ENCODE data around the gene TEX14.

Gene TEX14

DNA sequence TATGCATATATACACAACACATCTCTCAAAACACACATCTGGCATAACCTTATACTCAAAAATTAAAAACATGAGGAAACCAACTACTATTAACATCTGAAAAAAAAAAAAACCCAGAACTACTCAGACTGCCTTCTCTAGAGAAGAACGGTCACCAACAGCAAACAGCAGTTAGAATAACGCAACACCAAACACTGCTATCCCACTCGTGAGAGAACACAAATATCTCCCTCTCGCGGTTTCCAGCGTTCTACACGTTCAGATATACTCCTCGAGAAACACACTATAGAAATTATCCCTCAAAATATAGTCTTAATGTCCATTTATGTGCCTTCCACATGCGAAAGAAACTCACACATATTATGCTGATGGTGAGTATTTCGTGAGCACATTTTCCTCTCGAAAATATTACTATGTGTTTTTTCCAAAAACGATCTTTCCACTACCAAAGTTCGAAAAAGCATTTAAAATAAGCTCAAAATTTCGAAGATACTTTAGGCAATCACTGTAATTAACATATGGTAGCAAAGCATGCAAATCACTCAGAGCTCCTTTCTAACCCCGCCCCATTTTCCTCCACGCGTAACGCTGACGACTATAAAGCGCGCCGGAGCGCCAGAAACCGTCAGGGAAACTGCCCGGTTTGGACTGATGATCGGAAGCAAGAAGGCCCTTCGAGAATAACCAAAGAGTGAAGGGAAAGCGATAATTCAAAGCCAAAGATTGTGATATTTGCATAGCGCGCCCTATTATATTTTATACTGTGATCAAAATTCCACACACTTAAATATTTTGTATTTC, 60.1 kb downstream of the TEX14 start:
- H3K4me3 ChIP-seq (ENCODE audit: low read depth, low read length) = peak overlapping the region; percentile 49
- peak overlapping the region; percentile 59 for H3K27ac ChIP-seq
- no peaks in the 10 kb centered on the region for H3K36me3 ChIP-seq (ENCODE audit: control insufficient read depth, insufficient read depth, low read length)
- H3K4me1 ChIP-seq = no peaks in the 10 kb centered on the region
- H3K27me3 ChIP-seq (ENCODE audit: control insufficient read depth, insufficient read depth, low read length) = no peaks in the 10 kb centered on the region
- H3K9ac ChIP-seq = no peak overlapping the region
- peak overlapping the region; percentile 47 for H3K4me2 ChIP-seq (ENCODE audit: low read length)
- H3K79me2 ChIP-seq = no peaks in the 10 kb centered on the region
- H3K9me3 ChIP-seq (ENCODE audit: control insufficient read depth, low read length) = no peaks in the 10 kb centered on the region
- TF ChIP-seq, protein P1, sequence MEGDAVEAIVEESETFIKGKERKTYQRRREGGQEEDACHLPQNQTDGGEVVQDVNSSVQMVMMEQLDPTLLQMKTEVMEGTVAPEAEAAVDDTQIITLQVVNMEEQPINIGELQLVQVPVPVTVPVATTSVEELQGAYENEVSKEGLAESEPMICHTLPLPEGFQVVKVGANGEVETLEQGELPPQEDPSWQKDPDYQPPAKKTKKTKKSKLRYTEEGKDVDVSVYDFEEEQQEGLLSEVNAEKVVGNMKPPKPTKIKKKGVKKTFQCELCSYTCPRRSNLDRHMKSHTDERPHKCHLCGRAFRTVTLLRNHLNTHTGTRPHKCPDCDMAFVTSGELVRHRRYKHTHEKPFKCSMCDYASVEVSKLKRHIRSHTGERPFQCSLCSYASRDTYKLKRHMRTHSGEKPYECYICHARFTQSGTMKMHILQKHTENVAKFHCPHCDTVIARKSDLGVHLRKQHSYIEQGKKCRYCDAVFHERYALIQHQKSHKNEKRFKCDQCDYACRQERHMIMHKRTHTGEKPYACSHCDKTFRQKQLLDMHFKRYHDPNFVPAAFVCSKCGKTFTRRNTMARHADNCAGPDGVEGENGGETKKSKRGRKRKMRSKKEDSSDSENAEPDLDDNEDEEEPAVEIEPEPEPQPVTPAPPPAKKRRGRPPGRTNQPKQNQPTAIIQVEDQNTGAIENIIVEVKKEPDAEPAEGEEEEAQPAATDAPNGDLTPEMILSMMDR (IDR thresholded peaks at IDR 0.05) = no peak
- H2AFZ ChIP-seq = peak overlapping the region; percentile 61

DNA sequence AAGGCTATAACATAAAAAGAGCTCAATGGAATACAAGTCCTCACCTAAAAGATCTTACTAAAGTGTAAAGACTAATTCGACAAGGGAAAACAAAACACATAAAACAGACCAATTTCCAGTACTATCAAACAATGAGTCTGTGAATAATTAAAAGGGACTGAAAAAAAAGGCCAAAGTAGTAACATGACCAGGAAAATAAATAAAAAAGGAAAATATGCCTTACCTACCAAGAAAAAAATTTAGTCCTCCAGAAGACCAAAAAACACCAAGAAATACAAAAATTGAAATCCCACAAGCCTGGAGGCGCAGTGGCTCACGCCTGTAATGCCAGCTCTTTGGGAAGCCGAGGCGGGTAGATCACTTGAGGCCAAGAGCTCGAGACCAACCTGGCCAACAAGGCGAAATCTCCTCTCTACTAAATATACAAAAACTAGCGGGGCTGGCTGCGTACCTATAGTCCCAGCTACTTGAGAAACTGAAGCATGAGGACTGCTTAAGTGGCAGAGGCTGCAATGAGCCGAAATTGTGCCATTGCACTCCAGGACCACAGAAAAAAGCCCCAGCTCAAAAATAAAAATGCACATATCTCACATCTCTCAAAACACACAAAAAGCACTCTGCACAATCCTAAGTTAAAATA, 60.8 kb downstream of the TEX14 start:
- Histone ChIP-seq H3K27ac (no peak overlapping the region), H3K9ac (no peak overlapping the region), H3K4me2 (ENCODE audit: low read length) (peak overlapping the region; percentile 47), H3K4me1 (no peaks in the 10 kb centered on the region), H3K4me3 (ENCODE audit: low read depth, low read length) (no peak overlapping the region), H3K27me3 (ENCODE audit: control insufficient read depth, insufficient read depth, low read length) (no peaks in the 10 kb centered on the region), H2AFZ (peak overlapping the region; percentile 35), H3K79me2 (no peaks in the 10 kb centered on the region), H3K36me3 (ENCODE audit: control insufficient read depth, insufficient read depth, low read length) (no peaks in the 10 kb centered on the region), H3K9me3 (ENCODE audit: control insufficient read depth, low read length) (no peaks in the 10 kb centered on the region)
- TF ChIP-seq, protein P1 (IDR thresholded peaks at IDR 0.05) = peak; percentile 4

DNA sequence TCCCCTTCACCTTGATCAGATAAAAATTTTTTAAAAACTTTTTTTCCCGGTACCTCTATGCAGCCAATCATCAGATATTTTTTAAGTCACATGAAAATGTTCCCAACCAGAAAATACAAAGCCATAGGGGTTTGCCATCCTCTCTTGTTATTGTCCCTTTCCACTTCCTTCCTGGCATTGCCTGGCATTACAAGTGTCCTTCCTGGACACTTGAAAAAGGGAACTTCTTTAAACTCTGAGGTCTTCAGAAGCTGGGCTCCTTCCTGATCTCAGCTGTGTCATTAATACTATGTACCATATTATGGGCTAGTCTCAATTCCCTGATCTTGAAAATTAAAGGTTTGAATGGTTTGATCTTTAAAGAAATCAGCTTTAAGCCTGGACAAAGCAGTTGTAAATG, 64.9 kb downstream of the TEX14 start:
- Histone ChIP-seq H3K4me2 (ENCODE audit: low read length) (no peak overlapping the region), H3K79me2 (no peaks in the 10 kb centered on the region), H2AFZ (no peak overlapping the region), H3K4me1 (no peaks in the 10 kb centered on the region), H3K36me3 (ENCODE audit: control insufficient read depth, insufficient read depth, low read length) (no peaks in the 10 kb centered on the region), H3K4me3 (ENCODE audit: low read depth, low read length) (no peak overlapping the region), H3K27ac (no peak overlapping the region), H3K27me3 (ENCODE audit: control insufficient read depth, insufficient read depth, low read length) (no peaks in the 10 kb centered on the region), H3K9me3 (ENCODE audit: control insufficient read depth, low read length) (no peaks in the 10 kb centered on the region), H3K9ac (no peak overlapping the region)
- TF ChIP-seq, protein P1 (IDR thresholded peaks at IDR 0.05) = no peak

DNA sequence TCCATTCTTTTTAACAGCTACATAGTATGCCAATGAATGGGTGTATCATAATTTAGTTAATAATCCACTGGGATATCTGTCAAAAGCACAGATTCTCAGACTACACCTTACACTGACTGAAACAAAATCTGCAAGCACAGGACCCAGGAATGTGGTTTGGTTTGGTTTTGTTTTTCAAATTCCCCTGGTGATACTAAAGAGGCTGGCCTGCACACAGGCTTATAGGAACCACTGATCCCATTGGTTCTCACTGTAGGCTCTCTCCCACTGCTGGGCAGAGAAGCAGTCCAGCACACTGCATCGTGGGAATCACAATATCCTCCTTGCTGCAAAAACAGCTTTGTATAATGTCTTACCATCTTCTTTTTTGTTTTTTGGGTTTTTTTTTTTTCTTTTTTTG, 67.1 kb downstream of the TEX14 start:
- Histone ChIP-seq H3K4me3 (ENCODE audit: low read depth, low read length) (no peak overlapping the region), H3K9ac (no peak overlapping the region), H3K9me3 (ENCODE audit: control insufficient read depth, low read length) (no peaks in the 10 kb centered on the region), H2AFZ (no peak overlapping the region), H3K79me2 (no peaks in the 10 kb centered on the region), H3K36me3 (ENCODE audit: control insufficient read depth, insufficient read depth, low read length) (no peaks in the 10 kb centered on the region), H3K27ac (no peak overlapping the region), H3K4me1 (no peaks in the 10 kb centered on the region), H3K27me3 (ENCODE audit: control insufficient read depth, insufficient read depth, low read length) (no peaks in the 10 kb centered on the region), H3K4me2 (ENCODE audit: low read length) (no peak overlapping the region)
- TF ChIP-seq, protein P1 (IDR thresholded peaks at IDR 0.05) = no peak

All from parathyroid adenoma (tissue), 2 donors.